ENCODE data around the gene NR1H4.

The NR1H4 gene

DNA sequence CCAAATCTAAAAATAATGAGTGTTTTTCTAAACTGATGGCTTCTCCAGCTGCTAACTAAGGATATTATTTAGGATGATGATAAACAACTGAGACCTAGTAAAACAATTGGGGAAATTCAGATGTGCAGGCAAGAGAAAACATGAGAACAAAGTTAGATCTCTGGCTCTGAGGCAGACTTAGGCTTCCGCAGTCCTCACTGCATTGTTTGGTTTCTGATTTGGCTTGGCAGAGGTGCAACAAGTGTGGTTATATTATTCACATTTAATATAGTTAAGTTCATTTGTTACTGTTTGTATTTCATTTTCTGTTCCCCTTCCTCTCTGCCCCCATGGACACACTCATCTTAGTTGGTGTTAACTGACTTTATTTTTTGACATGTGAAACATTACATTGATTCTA, 30.2 kb upstream of the NR1H4 start:
- no peak for TF ChIP-seq ZNF239 (tag by site-specific recombination; IDR thresholded peaks at IDR 0.05)
- 0 out of 2 replicates have a peak, but pooled peaks have one; percentile 36 for TF ChIP-seq SCRT2 (tag by site-specific recombination; IDR thresholded peaks at IDR 0.05)
- H3K4me3 ChIP-seq (ENCODE audit: low read depth, low read length): no peak overlapping the region
- CTCF ChIA-PET: interaction anchor here (1.1 kb wide), 1 partner anchor 15 kb away, joined by 4 read pairs; no protein-coding TSS in a partner anchor

DNA sequence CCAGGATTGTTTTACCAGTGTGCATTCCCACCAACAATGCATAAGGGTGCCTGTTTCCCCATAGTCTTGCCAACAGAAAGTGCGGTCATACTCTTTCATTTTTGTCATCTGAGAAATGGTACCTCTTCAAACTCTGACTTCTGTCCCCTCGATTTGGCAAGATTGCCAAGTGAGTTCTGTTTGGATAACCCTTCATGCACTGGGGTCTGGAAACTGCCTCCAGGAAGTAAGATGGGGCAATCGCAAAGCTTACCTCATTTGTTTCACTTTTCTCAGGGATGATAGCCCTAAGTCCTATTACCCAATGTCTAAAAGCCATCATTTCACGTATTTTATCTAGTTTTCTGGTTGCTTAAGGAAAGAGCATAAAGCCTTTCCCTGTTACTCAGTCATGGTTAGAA, 28.6 kb upstream of the NR1H4 start:
- POLR2A ChIA-PET: no interaction called here
- Histone ChIP-seq H3K9me3 (ENCODE audit: control insufficient read depth, insufficient read depth, low read depth, low read length) (no peaks in the 10 kb centered on the region), H3K36me3 (ENCODE audit: control insufficient read depth in 2 of 2, insufficient read depth in 1 of 2, low read length in 2 of 2) (no peaks in the 10 kb centered on the region), H3K27ac (ENCODE audit: extremely low read depth, low read depth, low read length) (no peak overlapping the region), H3K4me3 (ENCODE audit: low read depth, low read length) (no peak overlapping the region), H3K4me1 (ENCODE audit: control insufficient read depth, insufficient read depth, low read length) (no peaks in the 10 kb centered on the region)
- CTCF ChIA-PET: interaction anchor here (0.6 kb wide), 1 partner anchor 10 kb away, joined by 4 read pairs; no protein-coding TSS in a partner anchor
- TF ChIP-seq ZBTB1 (tag by site-specific recombination; IDR thresholded peaks at IDR 0.05) (no peak), ZNF19 (tag by site-specific recombination; IDR thresholded peaks at IDR 0.05; ENCODE audit: low read depth) (no peak), ZNF354C (tag by site-specific recombination; IDR thresholded peaks at IDR 0.05; ENCODE audit: borderline replicate concordance, low read depth) (no peak), ZNF530 (tag by site-specific recombination; IDR thresholded peaks at IDR 0.05; ENCODE audit: low read depth) (no peak), ZNF549 (tag by site-specific recombination; IDR thresholded peaks at IDR 0.05) (no peak)

More for the DNA sequence above, 30.2 kb upstream of the NR1H4 start:
- Histone ChIP-seq H3K27ac (ENCODE audit: extremely low read depth, low read depth, low read length) (no peak overlapping the region), H3K9me3 (ENCODE audit: control insufficient read depth, insufficient read depth, low read depth, low read length) (no peaks in the 10 kb centered on the region), H3K4me1 (ENCODE audit: control insufficient read depth, insufficient read depth, low read length) (no peaks in the 10 kb centered on the region), H3K36me3 (ENCODE audit: control insufficient read depth in 2 of 2, insufficient read depth in 1 of 2, low read length in 2 of 2) (no peaks in the 10 kb centered on the region)
- POLR2A ChIA-PET: no interaction called here

DNA sequence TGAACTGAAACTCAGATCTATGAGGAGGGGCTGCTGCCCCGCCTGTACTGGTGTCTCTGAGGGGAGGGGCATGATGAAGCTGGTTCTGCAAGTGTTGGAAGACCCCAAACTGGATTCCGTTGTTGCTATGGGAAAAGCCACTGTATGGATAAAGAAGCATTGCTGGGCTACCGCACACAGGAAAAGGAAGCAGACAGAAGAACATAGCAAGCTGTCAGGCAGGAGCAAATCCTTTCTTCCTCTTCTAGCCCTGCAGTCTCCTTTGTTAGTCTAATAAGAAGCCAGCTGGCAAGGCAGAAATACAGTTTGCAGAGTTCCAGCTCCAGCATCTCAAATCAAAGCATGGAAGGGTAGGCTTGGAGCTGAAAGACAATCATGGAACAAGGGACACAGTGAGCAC, 26.3 kb upstream of the NR1H4 start:
- H3K4me3 ChIP-seq (ENCODE audit: low read depth, low read length): no peak overlapping the region
- no peaks in the 10 kb centered on the region for H3K9me3 ChIP-seq (ENCODE audit: control insufficient read depth, insufficient read depth, low read depth, low read length)
- POLR2A ChIA-PET: no interaction called here
- no peaks in the 10 kb centered on the region for H3K4me1 ChIP-seq (ENCODE audit: control insufficient read depth, insufficient read depth, low read length)
- H3K27ac ChIP-seq (ENCODE audit: extremely low read depth, low read depth, low read length): no peak overlapping the region
- no peak for TF ChIP-seq ZBTB1 (tag by site-specific recombination; IDR thresholded peaks at IDR 0.05)
- TF ChIP-seq, protein P1, sequence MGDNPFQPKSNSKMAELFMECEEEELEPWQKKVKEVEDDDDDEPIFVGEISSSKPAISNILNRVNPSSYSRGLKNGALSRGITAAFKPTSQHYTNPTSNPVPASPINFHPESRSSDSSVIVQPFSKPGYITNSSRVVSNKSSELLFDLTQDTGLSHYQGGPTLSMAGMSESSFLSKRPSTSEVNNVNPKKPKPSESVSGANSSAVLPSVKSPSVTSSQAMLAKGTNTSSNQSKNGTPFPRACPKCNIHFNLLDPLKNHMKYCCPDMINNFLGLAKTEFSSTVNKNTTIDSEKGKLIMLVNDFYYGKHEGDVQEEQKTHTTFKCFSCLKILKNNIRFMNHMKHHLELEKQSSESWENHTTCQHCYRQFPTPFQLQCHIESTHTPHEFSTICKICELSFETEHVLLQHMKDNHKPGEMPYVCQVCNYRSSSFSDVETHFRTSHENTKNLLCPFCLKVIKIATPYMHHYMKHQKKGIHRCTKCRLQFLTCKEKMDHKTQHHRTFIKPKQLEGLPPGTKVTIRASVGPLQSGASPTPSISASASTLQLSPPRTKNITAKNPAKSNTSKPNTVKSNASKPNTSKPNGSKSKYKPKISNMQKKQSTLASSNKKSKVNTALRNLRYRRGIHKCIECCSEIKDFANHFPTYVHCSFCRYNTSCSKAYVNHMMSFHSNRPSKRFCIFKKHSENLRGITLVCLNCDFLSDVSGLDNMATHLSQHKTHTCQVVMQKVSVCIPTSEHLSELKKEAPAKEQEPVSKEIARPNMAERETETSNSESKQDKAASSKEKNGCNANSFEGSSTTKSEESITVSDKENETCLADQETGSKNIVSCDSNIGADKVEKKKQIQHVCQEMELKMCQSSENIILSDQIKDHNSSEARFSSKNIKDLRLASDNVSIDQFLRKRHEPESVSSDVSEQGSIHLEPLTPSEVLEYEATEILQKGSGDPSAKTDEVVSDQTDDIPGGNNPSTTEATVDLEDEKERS (tag by site-specific recombination; IDR thresholded peaks at IDR 0.05): no peak
- TF ChIP-seq GLIS1 (tag by site-specific recombination; IDR thresholded peaks at IDR 0.05): no peak
- TF ChIP-seq, protein P2, sequence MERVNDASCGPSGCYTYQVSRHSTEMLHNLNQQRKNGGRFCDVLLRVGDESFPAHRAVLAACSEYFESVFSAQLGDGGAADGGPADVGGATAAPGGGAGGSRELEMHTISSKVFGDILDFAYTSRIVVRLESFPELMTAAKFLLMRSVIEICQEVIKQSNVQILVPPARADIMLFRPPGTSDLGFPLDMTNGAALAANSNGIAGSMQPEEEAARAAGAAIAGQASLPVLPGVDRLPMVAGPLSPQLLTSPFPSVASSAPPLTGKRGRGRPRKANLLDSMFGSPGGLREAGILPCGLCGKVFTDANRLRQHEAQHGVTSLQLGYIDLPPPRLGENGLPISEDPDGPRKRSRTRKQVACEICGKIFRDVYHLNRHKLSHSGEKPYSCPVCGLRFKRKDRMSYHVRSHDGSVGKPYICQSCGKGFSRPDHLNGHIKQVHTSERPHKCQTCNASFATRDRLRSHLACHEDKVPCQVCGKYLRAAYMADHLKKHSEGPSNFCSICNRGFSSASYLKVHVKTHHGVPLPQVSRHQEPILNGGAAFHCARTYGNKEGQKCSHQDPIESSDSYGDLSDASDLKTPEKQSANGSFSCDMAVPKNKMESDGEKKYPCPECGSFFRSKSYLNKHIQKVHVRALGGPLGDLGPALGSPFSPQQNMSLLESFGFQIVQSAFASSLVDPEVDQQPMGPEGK (tag by site-specific recombination; IDR thresholded peaks at IDR 0.05): no peak
- no peak for TF ChIP-seq BCL11A (tag by site-specific recombination; IDR thresholded peaks at IDR 0.05; ENCODE audit: low read depth)
- no peak for TF ChIP-seq ZNF132 (tag by site-specific recombination; IDR thresholded peaks at IDR 0.05; ENCODE audit: borderline replicate concordance)
- TF ChIP-seq MYNN (tag by site-specific recombination; IDR thresholded peaks at IDR 0.05; ENCODE audit: borderline replicate concordance): no peak
- no peak for TF ChIP-seq ZNF501 (tag by site-specific recombination; IDR thresholded peaks at IDR 0.05)
- no peak for TF ChIP-seq ZNF146 (tag by site-specific recombination; IDR thresholded peaks at IDR 0.05)
- no peak for TF ChIP-seq ZNF626 (tag by site-specific recombination; IDR thresholded peaks at IDR 0.05)
- TF ChIP-seq GFI1B (tag by site-specific recombination; IDR thresholded peaks at IDR 0.05): no peak
- no peak for TF ChIP-seq ZFP41 (tag by site-specific recombination; IDR thresholded peaks at IDR 0.05; ENCODE audit: borderline replicate concordance)
- TF ChIP-seq TRIM28 (IDR thresholded peaks at IDR 0.05; ENCODE audit: borderline replicate concordance, low read length): no peak
- no peak for TF ChIP-seq ZNF654 (tag by site-specific recombination; IDR thresholded peaks at IDR 0.05; ENCODE audit: low read depth)
- H3K36me3 ChIP-seq (ENCODE audit: control insufficient read depth in 2 of 2, insufficient read depth in 1 of 2, low read length in 2 of 2): no peaks in the 10 kb centered on the region
- CTCF ChIA-PET: interaction anchor here (0.7 kb wide), 2 partner anchors 107 to 213 kb away, joined by 3 to 4 read pairs; no protein-coding TSS in a partner anchor

Measured in HEK293 (cell line).